Smooth muscle cell (in vitro differentiated cells): ENCODE measurements around the gene HOXB6. TPM values are rescaled to one million over a fixed set of nuclear protein-coding genes. Genes with fewer than 3 reads are reported as not detected.

Experiments
- DNase-seq: peaks from one replicate; lab custom pipeline; 2025; ENCODE audit not compliant: unreplicated experiment; lab: John Stamatoyannopoulos, UW
- H2AFZ ChIP-seq: fragments of 200-600 bp; sonication (generic); 2 replicates; pipeline ENCODE4 v1.6.0; 2016; ENCODE audit warnings: antibody characterized with exemption, low read depth, mild to moderate bottlenecking
- H3F3A ChIP-seq: fragments of 200-600 bp; sonication (generic); 2 replicates; pipeline ENCODE4 v1.6.0; 2017; ENCODE audit warnings: antibody characterized with exemption, low read depth
- H3K27ac ChIP-seq: fragments of 200-600 bp; sonication (generic); 2 replicates; pipeline ENCODE4 v1.5.1; 2016; ENCODE audit warnings: low read depth, mild to moderate bottlenecking
- H3K27me3 ChIP-seq: fragments of 200-600 bp; sonication (generic); 2 replicates; pipeline ENCODE4 v1.6.1; 2016; ENCODE audit warnings: low read depth, mild to moderate bottlenecking
- H3K36me3 ChIP-seq: fragments of 200-600 bp; sonication (generic); 2 replicates; pipeline ENCODE4 v1.5.1; 2016; ENCODE audit warnings: low read depth
- H3K4me1 ChIP-seq: fragments of 200-600 bp; sonication (generic); 2 replicates; pipeline ENCODE4 v1.5.1; 2016; ENCODE audit warnings: low read depth
- H3K4me2 ChIP-seq: fragments of 200-600 bp; sonication (generic); 2 replicates; pipeline ENCODE4 v1.6.0; 2016; ENCODE audit warnings: mild to moderate bottlenecking
- H3K4me3 ChIP-seq: fragments of 200-600 bp; sonication (generic); 2 replicates; pipeline ENCODE4 v1.5.1; 2016; ENCODE audit warnings: mild to moderate bottlenecking
- H3K79me2 ChIP-seq: fragments of 200-600 bp; sonication (generic); 2 replicates; pipeline ENCODE4 v1.6.0; 2016; ENCODE audit warnings: low read depth, mild to moderate bottlenecking
- H3K9ac ChIP-seq: fragments of 200-600 bp; sonication (generic); 2 replicates; pipeline ENCODE4 v1.6.0; 2016; ENCODE audit warnings: low read depth
- H3K9me3 ChIP-seq: fragments of 200-600 bp; sonication (generic); replicated peaks from 2 replicates; pipeline ENCODE4 v1.5.1; 2016; ENCODE audit warnings: low read depth
- H4K20me1 ChIP-seq: fragments of 200-600 bp; sonication (generic); 2 replicates; pipeline ENCODE4 v1.6.0; 2016; ENCODE audit warnings: low read depth
- WGBS: methylation state at CpG from one replicate; pipeline ENCODE4 v1.1.7; 2016; ENCODE audit warnings: low lambda C conversion rate; 5-methylcytosine and 5-hydroxymethylcytosine counted together
- polyA plus RNA-seq: library from polyadenylated mRNA; unstranded; fragments of >200 nt; fragmentation: Nextera tagmentation; extraction: Ambion mirVana; gene quantifications from 2 replicates; pipeline ENCODE4 v1.2.1, GENCODE V29; 2016
- total RNA-seq: library from RNA; depleted of rRNA; stranded (reverse); fragments of >200 nt; gene quantifications from 2 replicates; pipeline ENCODE4 v1.2.3, GENCODE V29; 2014
- TF ChIP-seq, protein P1 (sequence below): fragments of 200-600 bp; sonication (generic); IDR thresholded peaks from 2 replicates; pipeline ENCODE4 v1.5.1; 2017; ENCODE audit warnings: borderline replicate concordance, mild to moderate bottlenecking, antibody characterized with exemption; ENCODE audit not compliant: insufficient read depth, poor library complexity, severe bottlenecking

The HOXB6 gene
- total and polyA plus RNA-seq, 2 experiments from 2014 or later = 6.3 to 9.3 TPM

DNA sequence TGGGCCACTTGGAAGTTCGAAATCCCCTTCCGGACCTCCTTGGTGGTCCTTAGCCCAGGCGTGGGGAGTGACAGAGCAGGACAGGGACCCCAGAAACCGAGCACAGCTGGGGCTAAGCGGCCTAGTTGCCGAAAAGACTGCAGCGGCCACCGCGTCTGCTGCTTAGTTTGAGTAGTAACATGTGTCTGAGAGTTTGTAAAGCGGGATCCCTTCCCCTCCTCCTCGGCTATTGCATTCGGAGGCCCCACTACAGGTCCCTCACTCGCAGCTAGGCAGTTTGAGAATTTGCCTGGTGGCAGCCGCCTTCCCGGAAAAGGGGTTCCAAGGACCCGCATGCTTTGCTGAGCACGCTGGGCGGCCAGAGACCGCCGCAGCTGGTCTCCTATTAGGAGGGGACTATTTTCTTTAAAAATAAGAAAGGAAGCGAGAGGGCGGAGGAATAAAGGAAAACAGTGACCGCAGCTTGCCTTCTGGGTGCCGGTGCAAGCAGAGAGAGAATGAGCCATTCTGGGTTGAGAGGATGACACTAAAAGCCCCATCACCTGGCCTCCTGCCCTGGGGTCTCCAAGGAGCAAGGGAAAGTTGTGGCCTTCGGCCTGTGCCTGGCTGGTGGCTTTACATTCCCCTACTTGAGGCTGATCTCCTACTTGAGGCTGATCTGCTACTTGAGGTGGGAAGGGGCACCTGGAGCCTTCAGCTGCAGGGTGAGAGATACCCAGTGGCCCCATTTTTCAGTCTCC is 10.1 kb downstream of the HOXB6 start:
- Histone ChIP-seq H3K4me2 (peak overlapping the region; percentile 98), H3K79me2 (peaks cover 79% of the 10 kb centered on the region), H3K4me1 (peaks cover 13% of the 10 kb centered on the region), H3K36me3 (no peaks in the 10 kb centered on the region), H3K9me3 (no peaks in the 10 kb centered on the region), H3K9ac (no peak overlapping the region), H3K27ac (peak overlapping the region; percentile 79), H3F3A (peaks cover 4% of the 10 kb centered on the region), H4K20me1 (peaks cover 92% of the 10 kb centered on the region), H2AFZ (no peak overlapping the region), H3K27me3 (peaks cover 23% of the 10 kb centered on the region), H3K4me3 (peak overlapping the region; percentile 46)
- WGBS = 36% methylated on average over 24 of the region's 25 CpGs
- TF ChIP-seq, protein P1, sequence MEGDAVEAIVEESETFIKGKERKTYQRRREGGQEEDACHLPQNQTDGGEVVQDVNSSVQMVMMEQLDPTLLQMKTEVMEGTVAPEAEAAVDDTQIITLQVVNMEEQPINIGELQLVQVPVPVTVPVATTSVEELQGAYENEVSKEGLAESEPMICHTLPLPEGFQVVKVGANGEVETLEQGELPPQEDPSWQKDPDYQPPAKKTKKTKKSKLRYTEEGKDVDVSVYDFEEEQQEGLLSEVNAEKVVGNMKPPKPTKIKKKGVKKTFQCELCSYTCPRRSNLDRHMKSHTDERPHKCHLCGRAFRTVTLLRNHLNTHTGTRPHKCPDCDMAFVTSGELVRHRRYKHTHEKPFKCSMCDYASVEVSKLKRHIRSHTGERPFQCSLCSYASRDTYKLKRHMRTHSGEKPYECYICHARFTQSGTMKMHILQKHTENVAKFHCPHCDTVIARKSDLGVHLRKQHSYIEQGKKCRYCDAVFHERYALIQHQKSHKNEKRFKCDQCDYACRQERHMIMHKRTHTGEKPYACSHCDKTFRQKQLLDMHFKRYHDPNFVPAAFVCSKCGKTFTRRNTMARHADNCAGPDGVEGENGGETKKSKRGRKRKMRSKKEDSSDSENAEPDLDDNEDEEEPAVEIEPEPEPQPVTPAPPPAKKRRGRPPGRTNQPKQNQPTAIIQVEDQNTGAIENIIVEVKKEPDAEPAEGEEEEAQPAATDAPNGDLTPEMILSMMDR = no peak
- DNase-seq = no peak

DNA sequence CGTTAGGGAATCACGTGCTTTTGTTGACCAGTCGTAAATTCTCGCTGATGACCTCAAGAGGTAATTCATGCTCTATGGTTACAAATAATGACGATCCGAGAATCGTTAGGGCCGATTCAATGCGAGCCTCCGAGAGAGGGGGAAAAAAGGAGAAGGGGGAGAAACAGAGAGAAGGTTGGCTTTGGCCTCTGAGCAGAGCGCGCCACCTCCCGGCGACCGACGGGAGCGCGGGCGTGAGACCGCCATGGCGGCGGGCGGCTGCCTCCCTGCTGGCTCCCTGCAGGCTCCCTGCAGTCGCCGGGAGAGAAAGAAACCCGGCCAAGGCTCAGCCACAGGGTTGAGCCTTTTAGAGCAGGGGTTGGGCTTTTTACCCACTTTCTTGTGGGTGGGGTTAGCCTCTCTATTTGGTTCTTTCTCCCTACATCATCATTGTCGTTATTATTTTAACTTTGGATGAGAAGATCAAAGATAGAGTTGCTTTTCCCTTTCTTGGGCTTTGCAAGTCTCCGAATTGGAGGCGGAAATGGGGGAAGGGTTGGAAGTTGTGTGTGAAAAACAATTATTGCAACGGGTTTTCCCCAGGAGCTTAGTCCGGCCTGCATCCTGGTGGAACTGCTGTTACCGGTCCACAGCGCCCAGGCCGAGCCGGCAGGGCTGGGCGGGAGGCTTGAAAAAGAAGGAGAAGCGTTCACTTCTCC is 10.8 kb downstream of the HOXB6 start:
- Histone ChIP-seq H3K9ac (no peak overlapping the region), H3K36me3 (no peaks in the 10 kb centered on the region), H4K20me1 (peaks cover 92% of the 10 kb centered on the region), H3K27ac (peak overlapping the region; percentile 79), H3K4me3 (peak overlapping the region; percentile 46), H3K4me1 (peaks cover 9% of the 10 kb centered on the region), H3K79me2 (peaks cover 79% of the 10 kb centered on the region), H3K9me3 (no peaks in the 10 kb centered on the region), H3F3A (peaks cover 4% of the 10 kb centered on the region), H3K4me2 (peak overlapping the region; percentile 98), H3K27me3 (peaks cover 30% of the 10 kb centered on the region), H2AFZ (no peak overlapping the region)
- 3% methylated on average over 37 of the region's 37 CpGs for WGBS
- DNase-seq = peak; percentile 50
- TF ChIP-seq, protein P1 = peak; percentile 95

DNA sequence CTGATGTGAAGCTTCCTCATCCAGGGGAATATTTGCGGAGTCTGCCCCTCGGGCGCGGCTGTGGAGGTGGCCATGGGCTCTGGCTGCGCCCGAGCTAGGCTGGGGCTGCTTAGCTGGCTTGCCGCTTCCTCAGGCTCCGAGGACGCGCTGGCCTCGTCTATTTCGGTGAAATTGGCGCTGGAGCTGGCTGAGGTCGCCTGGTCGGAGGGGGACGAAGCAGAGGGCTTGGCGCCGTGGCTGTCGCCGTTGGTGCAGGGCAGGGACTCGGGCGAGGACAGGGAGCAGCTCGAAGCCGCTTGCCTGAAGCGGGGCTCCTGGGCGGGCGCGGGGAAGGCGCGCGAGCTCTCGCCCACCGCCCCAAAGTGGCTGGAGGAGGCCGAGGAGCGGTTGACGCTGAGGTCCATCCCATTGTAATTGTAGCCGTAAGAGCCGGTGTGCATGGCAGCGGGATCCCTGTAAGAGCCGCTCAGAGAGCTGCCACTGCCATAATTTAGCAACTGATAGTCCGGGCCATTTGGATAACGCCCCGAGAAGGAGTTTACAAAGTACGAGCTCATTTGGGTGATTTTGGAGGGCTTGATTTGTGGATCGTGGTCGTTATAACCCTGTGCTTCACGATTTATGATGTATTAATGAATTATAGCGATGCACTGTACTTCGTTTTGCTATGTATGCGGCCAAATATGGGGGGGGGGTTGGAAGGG is 11.5 kb downstream of the HOXB6 start, which contains the start of gene HOXB5:
TSS of gene HOXB5 (minus strand) at position 654 of the 704 bp plus-strand sequence. CDS start at position 557, 97 bp downstream.
- Histone ChIP-seq H3K27ac (peak within 1 kb of the TSS; percentile 79), H3K9ac (peak within 1 kb of the TSS; percentile 23), H3K4me2 (peak within 1 kb of the TSS; percentile 98), H3K4me1 (peaks cover 9% of the 10 kb centered on the region), H3K27me3 (peaks cover 37% of the 10 kb centered on the region), H3K36me3 (no peaks in the 10 kb centered on the region), H3F3A (peaks cover 4% of the 10 kb centered on the region), H4K20me1 (peaks cover 92% of the 10 kb centered on the region), H3K79me2 (peaks cover 75% of the 10 kb centered on the region), H2AFZ (no peak within 1 kb of the TSS), H3K9me3 (no peaks in the 10 kb centered on the region), H3K4me3 (peak within 1 kb of the TSS; percentile 46)
- TF ChIP-seq, protein P1 = no peak
- 9% methylated on average over 48 of the region's 50 CpGs for WGBS
- DNase-seq = no peak
